NCI-H1694 treated with DMSO at 0.1 percent for 48 hours (cell line): ENCODE data around the gene EGFLAM.
A peak's percentile ranks its signal among the peaks of the same experiment; 100 is the strongest.

Experiments used
- DNase-seq: peaks from one replicate; lab custom pipeline; 2025; lab: John Stamatoyannopoulos, UW

EGFLAM gene

DNA sequence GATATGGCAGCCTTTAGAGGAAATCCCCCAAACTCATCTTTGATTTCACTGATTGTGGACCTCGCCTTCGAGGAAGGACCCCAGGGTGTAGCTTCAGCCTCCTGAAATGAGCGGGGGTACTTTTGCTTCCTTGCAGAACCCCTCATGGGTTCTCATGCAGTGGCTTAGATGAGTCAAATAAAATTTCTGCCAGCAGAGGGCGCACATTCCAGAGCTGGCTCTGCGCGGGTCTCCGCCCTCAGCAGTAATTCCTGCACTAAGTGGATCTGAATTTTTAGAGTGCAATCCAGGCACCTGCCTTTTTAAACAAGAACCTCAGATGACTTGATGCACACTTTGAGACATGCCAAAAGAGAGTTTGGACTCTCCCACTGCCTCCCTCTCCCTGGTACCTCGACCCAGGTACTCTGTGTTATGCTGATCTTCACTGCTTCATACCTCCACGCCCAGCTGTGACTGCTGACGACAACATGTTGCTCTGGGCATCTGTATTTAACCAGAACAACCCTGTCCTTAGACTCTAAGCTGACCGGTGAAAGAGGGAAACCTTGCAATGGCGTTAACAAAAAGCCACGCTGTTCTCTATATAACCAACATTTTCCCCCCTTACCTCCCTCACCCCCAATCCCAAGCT, 7.3 kb downstream of the EGFLAM start:
- DNase-seq, result peak; percentile 20

DNA sequence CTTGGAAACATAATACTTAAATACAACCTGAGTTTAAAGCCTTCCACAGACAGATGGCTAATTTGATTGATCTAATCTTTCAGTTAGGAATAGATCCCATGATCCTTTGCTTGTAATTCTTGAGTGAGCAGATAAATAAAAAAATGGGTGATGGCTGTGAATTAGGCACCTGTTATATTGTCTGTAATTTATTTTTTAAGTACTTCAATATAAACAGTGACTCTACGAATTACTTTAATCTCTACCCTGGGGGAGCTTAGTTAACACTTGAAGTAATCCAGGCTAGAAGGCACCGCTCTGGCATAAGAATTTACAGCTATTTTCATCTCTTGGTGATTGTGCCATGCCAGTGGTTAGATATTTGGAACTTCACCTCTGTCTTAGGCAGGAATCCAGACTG, 9.0 kb downstream of the EGFLAM start:
- no peak for DNase-seq

DNA sequence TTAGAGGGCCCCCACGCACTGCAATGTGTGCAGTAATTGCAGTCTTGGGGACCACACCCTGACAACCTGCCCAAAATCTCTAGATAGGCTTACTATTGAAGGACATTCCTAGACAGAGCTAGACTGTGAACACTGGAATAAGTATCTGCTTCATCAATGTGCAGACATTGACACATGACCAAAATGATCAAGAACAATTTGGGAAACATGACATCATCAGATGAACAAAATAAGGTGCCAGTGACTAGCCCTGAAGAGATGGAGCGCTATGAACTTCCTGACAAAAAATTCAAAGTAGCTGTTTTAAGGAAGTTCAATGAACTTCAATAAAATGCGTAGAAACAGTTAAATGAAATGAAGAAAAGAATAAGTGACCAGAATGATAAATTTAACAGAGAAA, 15.3 kb downstream of the EGFLAM start:
- DNase-seq, result no peak

DNA sequence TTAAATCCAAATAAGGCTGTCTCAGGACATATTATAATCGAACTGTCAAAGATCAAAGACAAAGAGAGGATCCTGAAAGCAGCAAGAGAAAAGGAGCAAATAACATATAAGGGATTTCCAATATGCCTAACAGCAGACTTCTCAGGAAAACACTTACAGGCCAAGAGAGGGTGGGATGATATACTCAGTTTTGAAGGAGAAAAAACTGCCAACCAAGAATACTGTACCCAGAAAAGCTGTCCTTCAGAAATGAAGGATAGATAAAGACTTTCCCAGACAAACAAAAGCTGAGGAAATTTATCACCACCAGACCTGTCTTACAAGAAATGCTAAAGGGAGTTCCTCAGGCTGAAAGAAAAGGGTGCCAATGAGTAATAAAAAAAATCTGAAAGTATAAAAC, 16.0 kb downstream of the EGFLAM start:
- DNase-seq, result no peak

DNA sequence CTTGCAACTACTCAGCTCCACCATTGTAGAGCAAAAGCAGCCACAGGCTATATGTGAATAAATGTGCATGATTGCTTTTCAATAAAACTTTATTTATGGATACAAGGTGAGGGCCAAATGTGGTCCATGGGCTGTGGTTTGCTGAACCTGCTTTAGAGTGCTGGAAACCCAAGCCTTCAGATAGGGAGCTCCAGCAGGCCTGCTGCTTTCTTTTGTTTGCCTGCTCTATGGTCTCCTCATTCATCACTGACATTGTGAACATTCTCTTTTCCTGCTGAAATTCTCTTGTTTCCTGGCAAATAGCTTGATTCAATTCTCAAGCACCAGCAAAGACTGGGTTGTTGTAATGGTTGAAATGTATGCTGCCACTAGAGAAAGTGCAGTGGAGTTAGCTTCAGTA, 26.0 kb downstream of the EGFLAM start:
- DNase-seq, result no peak

DNA sequence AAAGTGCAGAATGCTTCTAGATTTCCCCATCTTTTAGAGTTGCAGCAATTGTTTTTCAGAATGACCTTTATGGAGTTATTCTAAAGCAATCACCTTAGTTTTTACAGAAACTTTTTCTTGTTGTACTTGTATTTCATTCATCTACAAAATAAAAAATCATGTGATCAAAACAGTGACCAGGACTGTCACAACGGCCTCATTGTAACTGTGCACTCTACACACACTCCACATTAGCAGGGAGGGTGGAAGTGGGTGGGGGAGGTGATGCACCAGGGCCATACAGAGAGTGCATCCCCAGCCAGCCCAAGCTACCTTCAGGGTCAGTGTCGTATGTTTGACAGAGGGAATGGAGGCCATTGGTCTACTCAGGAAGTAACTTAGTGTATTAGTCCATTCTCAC, 26.9 kb downstream of the EGFLAM start:
- DNase-seq, result no peak

DNA sequence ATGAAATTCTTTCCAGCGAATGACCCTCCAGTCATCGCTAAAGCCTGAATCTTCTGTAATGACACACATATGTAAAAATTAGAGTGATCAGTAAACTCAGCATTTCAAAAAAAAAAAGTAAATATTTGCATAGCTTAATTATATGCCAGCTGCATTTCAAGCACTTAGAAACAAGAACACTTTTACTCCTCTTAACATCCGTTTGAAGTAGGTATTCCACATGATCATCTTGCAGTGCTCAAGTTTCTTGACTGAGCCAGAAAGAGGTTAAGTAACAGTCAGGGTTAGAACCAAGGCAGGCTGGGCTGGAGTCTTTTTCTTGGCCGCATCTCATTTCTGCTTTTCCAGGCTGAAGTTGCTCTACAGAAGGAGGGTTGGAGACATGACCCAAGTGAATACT, 27.6 kb downstream of the EGFLAM start:
- no peak for DNase-seq

DNA sequence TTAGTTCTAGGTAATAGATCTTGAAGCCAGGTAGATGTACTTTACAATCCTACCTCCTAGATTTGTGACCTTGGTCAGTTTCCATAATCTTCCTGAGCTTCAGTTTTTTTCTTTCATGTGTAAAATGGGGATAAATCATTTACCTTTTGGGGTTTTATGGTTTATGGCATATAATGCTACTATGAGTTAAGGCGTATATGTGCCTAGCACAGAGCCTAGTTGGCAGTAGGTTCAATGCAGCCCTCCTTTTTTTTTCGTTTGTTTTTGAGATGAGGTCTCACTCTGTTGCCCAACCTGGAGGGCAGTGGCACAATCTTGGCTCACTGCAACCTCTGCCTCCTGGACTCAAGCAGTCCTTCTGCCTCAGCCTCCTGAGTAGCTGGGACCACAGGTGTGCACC, 28.8 kb downstream of the EGFLAM start:
- no peak for DNase-seq

DNA sequence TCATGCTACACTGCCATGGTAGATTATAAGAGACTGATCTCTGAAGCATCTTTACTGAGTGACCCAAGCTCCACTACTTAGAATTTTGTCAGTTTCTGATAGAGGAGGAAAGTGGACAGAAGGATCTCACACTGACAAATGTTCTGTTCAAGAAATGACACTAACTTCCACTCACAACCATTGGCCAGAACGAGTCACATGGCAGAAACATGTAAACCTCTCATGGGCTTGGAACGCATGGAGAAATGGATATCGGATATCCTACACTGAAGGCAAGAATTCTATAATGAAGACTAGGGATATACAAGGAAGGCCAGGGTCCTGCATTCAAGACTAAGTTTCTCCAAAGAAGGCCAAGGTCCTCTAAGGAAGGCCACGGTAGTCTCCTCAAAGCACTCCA, 31.1 kb downstream of the EGFLAM start:
- DNase-seq, result no peak

DNA sequence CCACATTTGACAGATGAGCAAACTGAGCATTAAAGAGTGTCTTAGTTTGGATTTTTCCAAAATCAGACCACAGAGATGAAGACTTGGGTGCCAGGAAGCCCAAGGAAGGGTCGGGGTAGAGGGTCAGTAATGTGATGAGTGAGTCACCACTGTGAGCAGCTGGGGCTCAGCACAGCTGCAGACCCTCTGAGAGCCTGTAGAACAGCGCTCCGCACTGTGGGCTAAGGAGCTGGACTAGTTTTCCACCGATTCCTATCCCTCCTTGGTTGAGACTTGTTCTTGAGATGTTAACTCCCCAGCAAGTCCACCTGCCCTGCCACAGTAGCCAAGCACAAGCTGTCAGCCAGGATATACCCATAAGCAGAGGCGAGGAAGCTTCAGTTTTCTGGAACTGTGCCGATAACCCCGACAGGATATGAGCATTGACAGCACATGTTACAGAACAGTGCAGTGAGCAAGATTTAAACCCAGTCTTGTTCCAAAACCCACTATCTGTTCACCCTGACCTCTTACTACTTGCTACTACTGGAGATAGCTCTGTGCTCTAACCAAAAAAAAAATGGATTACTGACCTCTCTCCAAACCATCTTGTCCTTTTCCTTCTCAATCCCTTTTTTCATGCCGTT, 31.8 kb downstream of the EGFLAM start:
- DNase-seq, result no peak

DNA sequence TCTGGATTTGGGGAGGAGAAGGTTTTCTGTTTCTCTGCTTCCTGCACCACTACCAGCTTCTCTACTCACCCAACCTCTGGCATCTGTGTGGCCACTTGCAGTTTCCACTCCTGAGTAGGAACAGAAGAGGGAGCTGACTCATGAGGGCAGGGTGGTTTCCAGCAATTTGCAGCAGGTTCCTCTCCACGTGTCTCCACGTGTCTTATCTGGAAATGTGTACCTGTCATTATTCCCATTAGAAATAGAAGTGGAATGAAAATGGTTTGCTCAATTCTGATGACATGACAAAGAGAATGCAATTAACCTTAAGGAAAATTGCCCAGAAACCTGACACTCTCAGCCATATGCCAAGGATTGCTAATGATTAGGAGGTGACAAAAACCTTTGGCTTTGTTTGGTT, 33.0 kb downstream of the EGFLAM start:
- DNase-seq, result no peak

DNA sequence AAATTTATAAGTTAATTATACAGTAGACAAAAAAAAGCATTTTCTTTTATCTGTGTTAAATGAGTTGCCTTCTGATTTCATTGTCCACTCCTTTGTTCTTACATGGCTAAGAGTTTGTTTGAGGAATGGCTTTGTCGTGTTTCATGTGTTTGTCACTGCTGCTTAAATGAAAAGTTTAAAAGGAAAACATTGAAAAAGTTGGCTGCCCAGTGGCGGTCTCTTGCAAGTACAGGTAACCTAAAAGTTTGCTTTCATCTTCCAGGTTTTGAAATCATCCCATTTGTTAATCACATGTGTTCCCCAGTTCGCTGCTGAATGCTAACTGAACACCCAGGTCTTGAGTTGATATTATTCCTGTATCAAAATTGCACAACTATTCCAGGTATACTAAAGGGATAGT, 33.9 kb downstream of the EGFLAM start:
- no peak for DNase-seq

DNA sequence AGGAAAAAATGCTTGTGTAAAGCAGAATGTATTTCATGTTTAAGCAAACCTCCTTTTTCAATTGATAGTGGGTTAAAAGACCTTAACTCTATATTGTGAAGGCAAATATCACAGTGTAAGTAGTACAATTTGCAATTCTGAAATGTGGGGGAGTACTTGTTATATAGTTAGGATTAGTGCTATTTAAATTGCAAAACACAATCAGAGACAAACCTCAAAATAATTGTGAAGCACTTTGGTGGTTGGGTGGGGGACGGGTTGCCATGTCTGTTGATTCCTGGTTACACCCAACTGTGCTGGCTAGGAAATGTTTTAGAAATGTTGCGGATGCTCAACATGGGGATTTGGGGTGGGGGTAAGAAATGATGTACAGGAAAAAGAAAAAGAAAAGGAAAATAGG, 37.4 kb downstream of the EGFLAM start:
- DNase-seq, result no peak

DNA sequence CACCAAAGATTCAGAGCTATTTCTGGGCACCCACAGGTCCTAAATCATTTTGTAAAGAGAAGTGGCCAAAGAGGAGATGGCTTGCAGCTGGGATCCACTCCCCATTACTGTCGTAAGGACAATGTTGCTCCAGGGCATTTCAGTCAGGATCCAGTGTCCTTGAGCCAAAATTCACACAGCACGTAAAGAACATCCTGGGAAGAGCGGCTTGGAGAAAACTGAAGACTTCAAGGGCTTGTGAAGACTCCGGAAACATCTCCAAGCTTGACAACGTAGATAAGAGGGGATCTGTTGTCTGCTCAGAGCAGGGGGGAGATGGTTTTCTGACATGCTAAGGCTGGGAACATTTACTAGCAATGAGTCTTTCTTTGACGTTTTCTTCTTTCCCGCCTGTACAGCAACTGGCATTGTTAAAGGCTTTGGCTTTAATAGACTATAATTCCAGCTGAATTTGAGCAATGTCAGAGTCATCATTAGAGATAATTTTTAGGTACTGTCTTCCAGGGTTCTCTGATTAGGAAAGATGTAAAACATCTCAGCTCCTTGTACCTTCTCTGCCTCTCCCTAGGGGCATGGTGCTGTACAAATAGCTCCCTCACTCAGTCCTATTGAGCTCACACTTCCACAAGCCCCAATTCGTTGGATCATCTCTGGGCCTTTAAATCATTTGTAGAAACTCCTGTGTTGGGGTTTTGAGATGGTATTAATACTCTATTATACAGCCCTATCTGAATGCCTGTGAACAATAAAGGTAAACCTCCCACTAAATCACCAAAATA, 39.7 kb downstream of the EGFLAM start:
- DNase-seq, result no peak

DNA sequence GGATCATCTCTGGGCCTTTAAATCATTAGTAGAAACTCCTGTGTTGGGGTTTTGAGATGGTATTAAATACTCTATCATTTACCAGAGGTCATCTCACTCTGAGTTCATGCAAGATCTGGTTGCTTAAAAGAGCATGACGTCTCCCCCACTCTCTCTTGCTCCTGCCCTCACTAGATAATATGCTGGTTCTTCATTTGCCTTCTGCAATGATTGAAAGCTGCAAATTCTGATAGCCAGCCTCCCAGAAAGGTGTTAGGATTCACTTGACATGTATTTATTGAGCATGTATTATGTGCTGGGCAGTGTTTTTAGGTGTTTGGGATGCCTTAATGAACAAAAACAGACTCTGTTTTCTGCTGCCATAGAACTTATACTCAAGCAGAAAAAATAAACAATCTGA, 41.2 kb downstream of the EGFLAM start:
- no peak for DNase-seq

DNA sequence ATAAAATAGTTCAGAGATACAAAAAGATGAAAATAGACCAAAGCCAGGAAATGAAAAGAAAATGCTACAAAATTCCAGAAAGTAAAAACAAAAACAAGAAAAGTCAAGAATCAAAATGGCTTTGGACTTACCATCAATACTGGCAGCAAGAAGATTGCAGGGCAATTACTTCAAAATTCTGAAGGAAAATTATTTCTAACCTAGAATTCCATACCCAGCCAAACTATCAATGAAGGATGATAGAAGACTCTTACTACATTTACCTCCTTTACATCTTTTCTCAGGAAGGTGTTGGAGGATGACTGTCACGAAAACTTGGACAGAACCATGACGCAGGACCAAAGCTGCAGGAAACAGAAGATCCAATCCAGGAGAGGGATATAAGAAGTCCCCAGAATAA, 46.8 kb downstream of the EGFLAM start:
- DNase-seq, result no peak

DNA sequence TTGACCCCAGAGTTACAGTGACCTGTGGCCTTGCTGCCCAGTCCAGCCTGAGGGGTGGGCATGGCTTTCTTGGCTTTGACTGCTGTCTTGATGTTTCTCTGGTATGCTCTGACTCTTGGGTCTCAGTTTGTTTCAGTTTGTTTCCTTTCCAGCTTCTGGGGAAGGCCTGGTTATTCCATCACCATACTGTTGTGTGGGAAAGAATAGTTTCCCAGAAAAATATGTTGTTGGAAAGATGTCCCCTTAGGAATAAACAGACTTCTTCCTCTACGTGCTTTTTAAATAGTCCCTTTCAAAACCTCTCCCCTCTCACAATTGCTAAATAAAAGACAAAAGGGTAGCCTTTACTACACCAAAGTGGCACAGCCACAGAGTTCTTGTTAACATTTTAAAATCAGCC, 49.5 kb downstream of the EGFLAM start:
- DNase-seq, result no peak

DNA sequence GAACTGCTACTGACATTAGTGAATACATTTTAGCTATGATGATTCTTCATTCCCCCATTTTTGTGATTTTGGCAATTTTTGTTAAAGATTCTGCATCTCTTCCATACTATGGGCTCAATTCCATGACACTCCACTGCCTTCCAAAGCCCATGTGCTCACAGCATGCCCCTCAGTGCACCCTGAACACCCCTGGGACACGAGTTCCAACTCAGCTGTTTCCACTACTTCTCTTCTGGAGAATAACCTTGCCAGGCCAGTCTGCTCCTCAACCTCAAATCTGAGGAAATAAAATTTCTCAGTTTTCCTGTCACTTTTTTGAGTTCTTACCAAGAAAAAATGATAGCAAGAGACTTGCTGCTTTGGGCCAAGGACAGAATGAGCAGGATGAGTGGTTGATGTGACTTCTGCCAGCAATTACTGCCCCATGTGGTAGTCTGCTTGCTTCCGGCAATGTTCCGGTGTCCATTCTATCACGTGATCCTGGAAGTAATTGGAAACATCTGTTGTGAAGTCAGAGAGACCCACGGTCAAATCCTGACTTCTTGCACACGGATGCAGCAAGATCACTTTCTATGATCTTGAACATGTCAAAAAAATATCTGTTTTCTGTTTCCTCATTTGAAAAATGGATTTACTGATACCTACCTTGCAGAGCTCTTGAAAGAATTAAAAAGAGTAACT, 58.3 kb downstream of the EGFLAM start:
- no peak for DNase-seq

DNA sequence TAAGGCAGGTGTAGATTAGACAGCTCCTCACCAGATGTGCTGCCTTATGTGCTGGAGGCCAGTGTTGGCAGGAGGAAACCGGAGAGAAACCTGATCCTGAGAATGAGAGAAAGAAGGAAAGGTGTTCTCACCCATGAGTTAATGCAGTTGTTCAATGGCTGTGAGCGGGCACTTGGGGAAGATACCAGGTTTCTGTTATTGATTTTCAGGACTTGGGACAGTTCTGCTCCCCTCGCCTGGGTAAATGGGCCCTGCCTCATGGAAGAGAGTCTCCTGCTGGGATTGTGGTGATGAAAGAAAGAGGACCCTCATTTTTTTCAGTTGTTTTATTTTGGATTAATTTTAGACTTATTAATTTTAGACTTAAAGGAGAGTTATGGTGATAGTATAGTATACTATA, 59.5 kb downstream of the EGFLAM start:
- DNase-seq, result no peak

DNA sequence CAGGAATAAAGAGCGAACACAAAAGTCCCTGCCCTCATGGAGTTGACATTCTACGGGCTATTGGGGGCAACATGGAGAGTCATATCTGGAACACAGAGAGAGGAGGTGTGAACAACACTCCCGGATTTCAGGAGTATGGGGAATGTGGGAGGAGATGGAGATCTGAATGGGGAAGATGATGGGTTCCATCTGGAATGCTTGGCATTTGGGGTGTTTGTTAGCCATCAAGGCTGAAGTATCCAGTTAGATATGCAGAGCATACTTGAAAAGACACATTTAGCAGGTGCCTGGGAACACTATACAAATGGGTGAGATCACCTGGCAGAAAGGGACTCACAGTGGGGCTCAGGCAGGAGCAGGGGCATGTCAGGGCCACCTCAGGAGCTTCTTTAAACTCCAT, 61.1 kb downstream of the EGFLAM start:
- no peak for DNase-seq

DNA sequence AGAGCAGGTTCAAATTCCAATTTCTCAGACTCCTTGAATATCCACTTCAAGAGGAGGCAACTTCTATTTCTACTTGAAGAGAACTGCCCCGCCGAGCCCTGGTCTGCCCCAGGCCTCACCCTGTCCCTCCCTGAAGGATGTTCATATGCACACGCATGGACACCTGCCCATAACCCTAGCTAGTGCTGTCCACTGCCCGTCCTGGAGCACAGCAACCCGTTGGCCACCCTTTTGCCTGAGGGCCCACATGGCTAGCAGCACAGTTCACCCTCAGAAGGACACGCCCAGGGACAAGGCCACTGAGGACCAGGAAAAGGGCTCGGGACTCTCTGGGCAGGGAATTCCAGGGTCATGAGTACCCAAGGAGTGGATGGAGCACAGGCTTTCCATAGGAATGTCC, 63.6 kb downstream of the EGFLAM start:
- no peak for DNase-seq

DNA sequence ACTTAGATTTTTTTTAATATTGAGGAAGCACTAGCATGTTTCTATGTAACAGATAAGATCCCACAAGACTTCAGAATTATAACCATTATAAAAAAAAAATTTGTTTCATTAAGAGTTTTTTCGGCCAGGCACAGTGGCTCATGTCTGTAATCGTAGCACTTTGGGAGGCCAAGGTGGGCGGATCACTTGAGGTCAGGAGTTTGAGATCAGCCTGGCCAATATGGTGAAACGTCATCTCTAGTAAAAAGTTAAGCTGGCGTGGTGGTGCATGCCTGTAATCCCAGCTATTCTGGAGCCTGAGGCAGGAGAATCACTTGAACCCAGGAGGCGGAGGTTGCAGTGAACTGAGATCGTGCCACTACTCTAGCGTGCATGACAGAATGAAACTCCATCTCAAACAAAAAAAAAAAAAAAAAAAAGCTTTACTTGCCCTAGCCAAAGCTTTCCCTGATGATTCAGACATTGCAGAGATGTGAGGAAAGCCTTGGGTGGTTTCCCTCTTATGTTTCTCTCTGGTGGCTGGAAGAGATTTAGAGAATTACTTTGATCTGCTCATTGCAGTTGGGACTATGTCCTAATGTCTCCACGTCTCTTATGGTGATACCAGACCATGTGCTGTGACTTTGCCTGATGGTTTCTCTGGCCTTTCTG, 65.4 kb downstream of the EGFLAM start:
- DNase-seq, result no peak
